Inflammatory macrophage treated with lipopolysaccharide for 1 hour (primary cell): ENCODE data around the gene RALB.

Experiments used
- DNase-seq, 2 donors: peaks; one replicate each; pipeline ENCODE4 v3.0.0-alpha.2; 2020 to 2022

Gene RALB

GRCh38 chr2:120252225-120253020 is at the start of gene RALB:
Gene RALB, plus strand, starts transcription at chr2:120252852. Its CDS starts 25,813 bp downstream, at chr2:120278665.
- peak; percentile 98 for DNase-seq

- peak; percentile 89 for DNase-seq
Observed at GRCh38 chr2:120203251-120204021, 49.2 kb upstream of the RALB start.

- no peak for DNase-seq
Observed at GRCh38 chr2:120204022-120204405, 48.6 kb upstream of the RALB start.

- no peak for DNase-seq
Observed at GRCh38 chr2:120204417-120204816, 48.2 kb upstream of the RALB start.

- DNase-seq = no peak
Observed at GRCh38 chr2:120204945-120205670, 47.5 kb upstream of the RALB start.

- DNase-seq = no peak
Observed at GRCh38 chr2:120206022-120206581, 46.5 kb upstream of the RALB start.

GRCh38 chr2:120208381-120209353 is 44.0 kb upstream of the RALB start:
- DNase-seq = no peak

- no peak for DNase-seq
Observed at GRCh38 chr2:120209427-120210269, 43.0 kb upstream of the RALB start.

- peak; percentile 48 to 77 for DNase-seq
Observed at GRCh38 chr2:120210270-120210693, 42.4 kb upstream of the RALB start.

GRCh38 chr2:120218181-120218580 is 34.5 kb upstream of the RALB start:
- no peak for DNase-seq

GRCh38 chr2:120219291-120219690 is 33.4 kb upstream of the RALB start:
- no peak for DNase-seq

- no peak for DNase-seq
Observed at GRCh38 chr2:120219766-120220165, 32.9 kb upstream of the RALB start.

GRCh38 chr2:120220756-120221155 is 31.9 kb upstream of the RALB start:
- DNase-seq = no peak

- DNase-seq = no peak
Observed at GRCh38 chr2:120221616-120222015, 31.0 kb upstream of the RALB start.

GRCh38 chr2:120222186-120223033 is 30.2 kb upstream of the RALB start:
- DNase-seq = no peak

GRCh38 chr2:120223034-120223912 is 29.4 kb upstream of the RALB start, which contains the start of gene TMEM185B:
Gene TMEM185B, minus strand, starts transcription at chr2:120223400. Its CDS starts 424 bp downstream, at chr2:120222976.
- peak; percentile 88 to 92 for DNase-seq

GRCh38 chr2:120224256-120224655 is 28.4 kb upstream of the RALB start:
- DNase-seq = no peak

- no peak for DNase-seq
Observed at GRCh38 chr2:120224735-120225548, 27.7 kb upstream of the RALB start.
